ENCODE data around the gene KIF5B.

The KIF5B gene

GRCh38 chr10:32031424-32031823, 24.8 kb downstream of the KIF5B start:
- Histone ChIP-seq H4K20me1 (ENCODE audit: insufficient read depth, low read length) (no peaks in the 10 kb centered on the region), H3K4me2 (ENCODE audit: low read length) (no peak overlapping the region), H3K9me3 (ENCODE audit: low read length) (no peaks in the 10 kb centered on the region), H3K9me2 (ENCODE audit: low read depth, low read length) (no peaks in the 10 kb centered on the region), H3K27me3 (ENCODE audit: insufficient read depth, low read length) (no peaks in the 10 kb centered on the region), H2AFZ (ENCODE audit: low read length) (no peak overlapping the region), H3F3A (ENCODE audit: insufficient read depth, low read length) (0 out of 2 replicates have a peak, but pooled peaks cover 6% of the 10 kb centered on the region), H3K9ac (ENCODE audit: low read length) (no peak overlapping the region), H3K36me3 (ENCODE audit: insufficient read depth, low read length) (peaks cover 99% of the 10 kb centered on the region), H3K4me3 (ENCODE audit: low read depth, low read length, poor library complexity, severe bottlenecking) (no peak overlapping the region), H3K27ac (ENCODE audit: low read depth, low read length, poor library complexity, severe bottlenecking) (no peak overlapping the region), H3K4me1 (ENCODE audit: insufficient read depth, low read length, severe bottlenecking) (no peaks in the 10 kb centered on the region), H3K79me2 (ENCODE audit: insufficient read depth, low read length) (0 out of 2 replicates have a peak, but pooled peaks cover 5% of the 10 kb centered on the region)
- TF ChIP-seq CTCF (IDR thresholded peaks at IDR 0.05; ENCODE audit: low read length) (no peak), EZH2 (IDR thresholded peaks at IDR 0.05; ENCODE audit: borderline replicate concordance, low read length) (no peak)

GRCh38 chr10:32028710-32029109, 27.5 kb downstream of the KIF5B start:
- Histone ChIP-seq H3K27me3 (ENCODE audit: insufficient read depth, low read length) (no peaks in the 10 kb centered on the region), H3K4me3 (ENCODE audit: low read depth, low read length, poor library complexity, severe bottlenecking) (no peak overlapping the region), H3K36me3 (ENCODE audit: insufficient read depth, low read length) (peaks cover 93% of the 10 kb centered on the region), H2AFZ (ENCODE audit: low read length) (no peak overlapping the region), H4K20me1 (ENCODE audit: insufficient read depth, low read length) (no peaks in the 10 kb centered on the region), H3K9me2 (ENCODE audit: low read depth, low read length) (no peaks in the 10 kb centered on the region), H3F3A (ENCODE audit: insufficient read depth, low read length) (no peaks in the 10 kb centered on the region), H3K9ac (ENCODE audit: low read length) (no peak overlapping the region), H3K4me2 (ENCODE audit: low read length) (no peak overlapping the region), H3K79me2 (ENCODE audit: insufficient read depth, low read length) (0 out of 2 replicates have a peak, but pooled peaks cover 5% of the 10 kb centered on the region), H3K9me3 (ENCODE audit: low read length) (no peaks in the 10 kb centered on the region), H3K27ac (ENCODE audit: low read depth, low read length, poor library complexity, severe bottlenecking) (no peak overlapping the region), H3K4me1 (ENCODE audit: insufficient read depth, low read length, severe bottlenecking) (no peaks in the 10 kb centered on the region)
- TF ChIP-seq EZH2 (IDR thresholded peaks at IDR 0.05; ENCODE audit: borderline replicate concordance, low read length) (no peak), CTCF (IDR thresholded peaks at IDR 0.05; ENCODE audit: low read length) (no peak)

GRCh38 chr10:32023264-32023663, 33.0 kb downstream of the KIF5B start:
- Histone ChIP-seq H3K27ac (ENCODE audit: low read depth, low read length, poor library complexity, severe bottlenecking) (no peak overlapping the region), H3F3A (ENCODE audit: insufficient read depth, low read length) (no peaks in the 10 kb centered on the region), H3K9me2 (ENCODE audit: low read depth, low read length) (no peaks in the 10 kb centered on the region), H3K4me3 (ENCODE audit: low read depth, low read length, poor library complexity, severe bottlenecking) (no peak overlapping the region), H3K36me3 (ENCODE audit: insufficient read depth, low read length) (peaks cover 92% of the 10 kb centered on the region), H3K4me1 (ENCODE audit: insufficient read depth, low read length, severe bottlenecking) (no peaks in the 10 kb centered on the region), H3K9me3 (ENCODE audit: low read length) (no peaks in the 10 kb centered on the region), H3K79me2 (ENCODE audit: insufficient read depth, low read length) (0 out of 2 replicates have a peak, but pooled peaks cover 5% of the 10 kb centered on the region), H3K27me3 (ENCODE audit: insufficient read depth, low read length) (no peaks in the 10 kb centered on the region), H3K4me2 (ENCODE audit: low read length) (no peak overlapping the region), H3K9ac (ENCODE audit: low read length) (no peak overlapping the region), H4K20me1 (ENCODE audit: insufficient read depth, low read length) (no peaks in the 10 kb centered on the region), H2AFZ (ENCODE audit: low read length) (no peak overlapping the region)
- no peak for TF ChIP-seq EZH2 (IDR thresholded peaks at IDR 0.05; ENCODE audit: borderline replicate concordance, low read length)

GRCh38 chr10:32017044-32017443, 39.2 kb downstream of the KIF5B start:
- H3K36me3 ChIP-seq (ENCODE audit: insufficient read depth, low read length) = peaks cover 99% of the 10 kb centered on the region
- H3K27me3 ChIP-seq (ENCODE audit: insufficient read depth, low read length) = no peaks in the 10 kb centered on the region

More at GRCh38 chr10:32017044-32017443, 39.2 kb downstream of the KIF5B start:
- no peak overlapping the region for H3K4me2 ChIP-seq (ENCODE audit: low read length)
- no peaks in the 10 kb centered on the region for H3F3A ChIP-seq (ENCODE audit: insufficient read depth, low read length)
- H3K4me1 ChIP-seq (ENCODE audit: insufficient read depth, low read length, severe bottlenecking) = no peaks in the 10 kb centered on the region
- no peak overlapping the region for H3K4me3 ChIP-seq (ENCODE audit: low read depth, low read length, poor library complexity, severe bottlenecking)
- no peaks in the 10 kb centered on the region for H4K20me1 ChIP-seq (ENCODE audit: insufficient read depth, low read length)
- no peak for TF ChIP-seq EZH2 (IDR thresholded peaks at IDR 0.05; ENCODE audit: borderline replicate concordance, low read length)
- TF ChIP-seq CTCF (IDR thresholded peaks at IDR 0.05; ENCODE audit: low read length) = no peak
- no peaks in the 10 kb centered on the region for H3K9me3 ChIP-seq (ENCODE audit: low read length)
- no peak overlapping the region for H3K27ac ChIP-seq (ENCODE audit: low read depth, low read length, poor library complexity, severe bottlenecking)
- H3K9me2 ChIP-seq (ENCODE audit: low read depth, low read length) = no peaks in the 10 kb centered on the region
- no peaks in the 10 kb centered on the region for H3K79me2 ChIP-seq (ENCODE audit: insufficient read depth, low read length)
- no peak overlapping the region for H3K9ac ChIP-seq (ENCODE audit: low read length)
- no peak overlapping the region for H2AFZ ChIP-seq (ENCODE audit: low read length)

Measured in OCI-LY1 (cell line).